Activated CD8-positive, alpha-beta T cell treated with anti-CD3 and anti-CD28 coated beads for 36 hours (primary cell): ENCODE measurements around the gene ST8SIA6. TPM values are rescaled to one million over a fixed set of nuclear protein-coding genes. Genes with fewer than 3 reads are reported as not detected.

Experiments
- ATAC-seq: fragments of 200-7000 bp; cut with Tn5 transposase; one replicate; pipeline ENCODE4 v1.10.0; 2021; ENCODE audit warnings: mild to moderate bottlenecking, moderate library complexity
- CTCF ChIA-PET: fragments of 350-600 bp; sonication (Branson Sonifier 250); formaldehyde crosslinking; loops from one replicate; lab custom pipeline; 2021; ENCODE audit warnings: antibody characterized with exemption; lab: Charles Lee
- POLR2A ChIA-PET: fragments of 350-600 bp; sonication (Branson Sonifier 250); formaldehyde crosslinking; loops from one replicate; lab custom pipeline; 2021; ENCODE audit warnings: antibody characterized with exemption; lab: Charles Lee
- DNase-seq: peaks from one replicate; pipeline ENCODE4 v3.0.0-alpha.2; 2020
- H3K27ac Mint-ChIP-seq: one replicate; pipeline ENCODE4 v1.8.0; 2021; ENCODE audit warnings: mild to moderate bottlenecking, mixed read lengths
- H3K27me3 Mint-ChIP-seq: one replicate; pipeline ENCODE4 v1.8.0; 2021; ENCODE audit warnings: mixed read lengths
- H3K36me3 Mint-ChIP-seq: one replicate; pipeline ENCODE4 v1.8.0; 2021; ENCODE audit warnings: low read depth, mixed read lengths
- H3K4me1 Mint-ChIP-seq: one replicate; pipeline ENCODE4 v1.8.0; 2021; ENCODE audit warnings: low read depth, mixed read lengths
- H3K4me3 Mint-ChIP-seq: one replicate; pipeline ENCODE4 v1.8.0; 2021; ENCODE audit warnings: mild to moderate bottlenecking, moderate library complexity, mixed read lengths
- H3K9me3 Mint-ChIP-seq: one replicate; pipeline ENCODE4 v1.8.0; 2021; ENCODE audit warnings: mixed read lengths
- intact Hi-C: fragments of 100-400 bp; cut with micrococcal nuclease; formaldehyde crosslinking; loops from one replicate; pipeline ENCODE4 v1.10.0; 2022
- total RNA-seq, 2 experiments: library from RNA; stranded (reverse); gene quantifications; one replicate each; pipeline ENCODE4 v1.2.3, GENCODE V29; 2021
- TF ChIP-seq, protein P1 (sequence below): fragments of 200-600 bp; IDR thresholded peaks from one replicate; pipeline ENCODE4 v1.8.0; 2022; ENCODE audit warnings: antibody characterized with exemption, mild to moderate bottlenecking

The ST8SIA6 gene
- total RNA-seq, 2 experiments from 2014 or later = not detected

DNA sequence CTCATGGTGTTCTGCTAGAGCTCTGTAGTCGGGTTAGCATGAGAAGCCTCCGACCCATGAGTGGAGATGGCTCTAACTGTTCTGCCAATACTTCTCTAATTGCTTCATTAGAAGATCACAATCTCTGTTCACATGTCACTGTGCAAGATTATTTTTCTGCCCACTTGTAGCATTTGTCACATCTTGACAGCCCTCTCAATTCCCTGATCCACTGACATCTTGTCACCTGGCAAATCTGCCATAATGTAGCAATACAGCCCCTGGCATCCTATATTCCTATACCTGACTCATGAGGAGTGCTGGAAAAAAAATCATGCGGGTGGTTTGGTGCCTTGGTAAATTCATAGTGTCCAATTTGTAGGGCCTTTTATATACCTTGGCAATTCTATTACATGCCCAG, 58.4 kb downstream of the ST8SIA6 start:
- POLR2A ChIA-PET = no interaction called here
- CTCF ChIA-PET = interaction anchor here (2.5 kb wide), 1 partner anchor 13 kb away, joined by 6 read pairs; no protein-coding TSS in a partner anchor
- Mint-ChIP-seq H3K27me3 (peaks cover 9% of the 10 kb centered on the region), H3K9me3 (no peaks in the 10 kb centered on the region), H3K4me3 (no peak overlapping the region), H3K36me3 (no peaks in the 10 kb centered on the region), H3K4me1 (peaks cover 9% of the 10 kb centered on the region), H3K27ac (no peak overlapping the region)
- TF ChIP-seq, protein P1, sequence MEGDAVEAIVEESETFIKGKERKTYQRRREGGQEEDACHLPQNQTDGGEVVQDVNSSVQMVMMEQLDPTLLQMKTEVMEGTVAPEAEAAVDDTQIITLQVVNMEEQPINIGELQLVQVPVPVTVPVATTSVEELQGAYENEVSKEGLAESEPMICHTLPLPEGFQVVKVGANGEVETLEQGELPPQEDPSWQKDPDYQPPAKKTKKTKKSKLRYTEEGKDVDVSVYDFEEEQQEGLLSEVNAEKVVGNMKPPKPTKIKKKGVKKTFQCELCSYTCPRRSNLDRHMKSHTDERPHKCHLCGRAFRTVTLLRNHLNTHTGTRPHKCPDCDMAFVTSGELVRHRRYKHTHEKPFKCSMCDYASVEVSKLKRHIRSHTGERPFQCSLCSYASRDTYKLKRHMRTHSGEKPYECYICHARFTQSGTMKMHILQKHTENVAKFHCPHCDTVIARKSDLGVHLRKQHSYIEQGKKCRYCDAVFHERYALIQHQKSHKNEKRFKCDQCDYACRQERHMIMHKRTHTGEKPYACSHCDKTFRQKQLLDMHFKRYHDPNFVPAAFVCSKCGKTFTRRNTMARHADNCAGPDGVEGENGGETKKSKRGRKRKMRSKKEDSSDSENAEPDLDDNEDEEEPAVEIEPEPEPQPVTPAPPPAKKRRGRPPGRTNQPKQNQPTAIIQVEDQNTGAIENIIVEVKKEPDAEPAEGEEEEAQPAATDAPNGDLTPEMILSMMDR = no peak
- ATAC-seq (no peak), DNase-seq (no peak)
- intact Hi-C loops = no loop called here

DNA sequence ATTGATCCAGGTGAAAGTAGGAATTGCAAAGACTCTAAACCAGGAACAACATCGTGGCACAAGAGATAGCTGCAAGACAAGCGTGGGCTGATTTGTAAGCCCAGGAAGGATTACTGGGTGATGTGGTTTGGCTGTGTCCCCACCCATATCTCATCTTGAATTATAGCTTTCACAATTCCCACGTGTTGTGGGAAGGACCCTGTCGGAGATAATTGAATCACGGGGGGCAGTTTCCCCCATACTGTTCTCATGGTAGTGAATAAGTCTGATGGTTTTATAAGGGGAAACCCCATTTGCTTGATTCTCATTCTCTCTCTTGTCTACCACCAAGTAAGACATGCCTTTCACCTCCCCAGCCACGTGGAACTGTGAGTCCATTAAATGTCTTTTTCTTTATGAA, 59.5 kb downstream of the ST8SIA6 start:
- H3K27me3 Mint-ChIP-seq = peaks cover 9% of the 10 kb centered on the region
- DNase-seq = peak; percentile 47
- intact Hi-C loops = no loop called here
- H3K27ac Mint-ChIP-seq = no peak overlapping the region
- no peaks in the 10 kb centered on the region for H3K36me3 Mint-ChIP-seq
- ATAC-seq = peak; percentile 85
- H3K4me3 Mint-ChIP-seq = no peak overlapping the region
- no peaks in the 10 kb centered on the region for H3K9me3 Mint-ChIP-seq
- H3K4me1 Mint-ChIP-seq = peaks cover 9% of the 10 kb centered on the region
- ChIA-PET CTCF (interaction anchor here (1.1 to 2.5 kb wide), 3 partner anchors 14 to 20 kb away, joined by 3 to 6 read pairs (median 3); no protein-coding TSS in a partner anchor), POLR2A (no interaction called here)
- TF ChIP-seq, protein P1 = no peak

DNA sequence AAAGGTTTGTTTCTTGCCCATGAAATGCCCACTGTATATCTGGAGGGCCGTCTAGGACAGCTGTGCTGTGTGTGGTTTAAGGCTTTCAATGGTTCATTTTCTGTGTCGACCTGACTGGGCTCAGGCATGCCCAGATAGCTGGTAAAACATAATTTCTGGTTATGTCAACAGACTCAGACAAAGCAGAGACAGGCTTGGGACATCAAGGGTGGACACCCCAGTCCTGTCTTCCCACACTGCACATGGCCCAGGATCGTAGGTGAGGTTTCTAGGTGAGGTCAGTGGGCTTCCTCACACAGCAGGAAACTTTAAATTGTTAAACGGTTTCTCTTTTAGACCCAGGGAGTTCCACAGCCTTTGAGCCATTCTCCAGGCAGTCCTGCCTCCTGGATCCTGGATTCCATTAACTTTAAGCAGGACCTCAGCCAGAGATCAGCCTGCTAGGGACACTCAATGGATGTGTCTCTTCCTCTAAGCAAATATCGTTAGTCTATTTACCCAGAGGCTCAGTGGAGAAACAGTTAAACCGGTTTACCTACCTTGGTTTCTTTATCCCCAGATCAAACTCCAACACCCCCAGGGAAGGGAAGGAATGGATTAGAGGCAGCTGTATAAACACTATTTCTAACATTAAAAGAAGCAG, 66.4 kb downstream of the ST8SIA6 start:
- no peak overlapping the region for H3K27ac Mint-ChIP-seq
- TF ChIP-seq, protein P1 = no peak
- no peak overlapping the region for H3K4me3 Mint-ChIP-seq
- H3K4me1 Mint-ChIP-seq = no peaks in the 10 kb centered on the region
- H3K36me3 Mint-ChIP-seq = no peaks in the 10 kb centered on the region
- POLR2A ChIA-PET = no interaction called here
- no peak for ATAC-seq
- DNase-seq = no peak
- H3K9me3 Mint-ChIP-seq = no peaks in the 10 kb centered on the region
- H3K27me3 Mint-ChIP-seq = no peaks in the 10 kb centered on the region
- intact Hi-C loops = no loop called here
- CTCF ChIA-PET = interaction anchor here (0.5 to 1.4 kb wide), 4 partner anchors 11 to 560 kb away, joined by 3 to 4 read pairs (median 3); no protein-coding TSS in a partner anchor

DNA sequence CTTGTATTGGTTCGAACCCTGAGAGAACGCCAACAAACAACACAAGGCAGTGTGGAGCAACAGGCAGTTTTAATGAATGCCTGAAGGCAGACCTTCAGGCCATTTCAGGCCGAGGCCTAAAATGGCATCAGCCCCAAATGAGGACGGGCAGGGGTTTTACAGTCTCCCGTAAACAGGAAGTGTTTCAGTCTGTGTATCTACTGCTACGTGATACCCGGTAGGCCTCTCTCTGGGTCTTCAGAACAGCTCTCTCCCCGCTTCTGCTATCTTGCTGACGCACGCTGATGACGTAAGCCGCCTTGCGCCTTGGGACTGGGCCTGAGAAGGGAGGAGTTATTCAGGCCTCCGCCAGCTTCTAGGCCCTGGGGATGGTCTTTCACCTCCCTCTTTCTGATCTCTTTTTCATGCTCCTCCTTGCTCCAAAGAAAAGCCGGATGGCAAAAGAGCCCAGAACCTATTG, 67.7 kb downstream of the ST8SIA6 start:
- Mint-ChIP-seq H3K4me1 (no peaks in the 10 kb centered on the region), H3K9me3 (no peaks in the 10 kb centered on the region), H3K27me3 (no peaks in the 10 kb centered on the region), H3K27ac (no peak overlapping the region), H3K36me3 (no peaks in the 10 kb centered on the region), H3K4me3 (no peak overlapping the region)
- TF ChIP-seq, protein P1 = no peak
- ChIA-PET POLR2A (no interaction called here), CTCF (interaction anchor here (1.1 to 1.4 kb wide), 3 partner anchors 10 to 559 kb away, joined by 3 read pairs; no protein-coding TSS in a partner anchor)
- ATAC-seq = no peak
- intact Hi-C loops = no loop called here
- no peak for DNase-seq

DNA sequence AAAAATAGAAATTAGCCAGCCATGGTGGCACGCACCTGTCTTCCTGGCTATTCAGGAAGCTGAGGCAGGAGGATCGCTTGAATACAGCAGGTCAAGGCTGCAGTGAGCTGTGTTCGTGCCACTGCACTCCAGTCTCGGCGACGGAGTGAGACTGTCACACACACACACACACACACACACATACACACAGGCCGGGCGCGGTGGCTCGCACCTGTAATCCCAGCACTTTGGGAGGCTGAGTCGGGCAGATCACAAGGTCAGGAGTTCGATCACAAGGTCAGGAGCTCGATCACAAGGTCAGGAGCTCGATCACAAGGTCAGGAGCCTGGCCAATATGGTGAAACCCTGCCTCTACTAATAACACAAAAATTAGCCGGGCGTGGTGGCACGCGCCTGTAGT, 68.4 kb downstream of the ST8SIA6 start:
- H3K27ac Mint-ChIP-seq = no peak overlapping the region
- H3K27me3 Mint-ChIP-seq = no peaks in the 10 kb centered on the region
- ATAC-seq (no peak), DNase-seq (no peak)
- no peaks in the 10 kb centered on the region for H3K36me3 Mint-ChIP-seq
- intact Hi-C loops = no loop called here
- ChIA-PET CTCF (interaction anchor here (1.1 kb wide), 1 partner anchor 96 kb away, joined by 3 read pairs; no protein-coding TSS in a partner anchor), POLR2A (no interaction called here)
- H3K4me3 Mint-ChIP-seq = no peak overlapping the region
- H3K9me3 Mint-ChIP-seq = no peaks in the 10 kb centered on the region
- no peaks in the 10 kb centered on the region for H3K4me1 Mint-ChIP-seq
- TF ChIP-seq, protein P1 = no peak
